Activated naive CD4-positive, alpha-beta T cell treated with anti-CD3 and anti-CD28 coated beads, Interleukin-2, amount 50 U/mL, for 24 hours (primary cell): Measurements from ENCODE around the gene GUCY2C.
"Not testable (repeated sequence)": the region's sequence is repeated elsewhere in the genome, so short reads cannot be mapped to it uniquely, and the experiment has no call there.

ENCODE experiments used
- H3K27ac Mint-ChIP-seq: one replicate; pipeline ENCODE4 v1.8.0; 2021; ENCODE audit warnings: mild to moderate bottlenecking, mixed read lengths
- H3K27me3 Mint-ChIP-seq: one replicate; pipeline ENCODE4 v1.8.0; 2021; ENCODE audit warnings: mixed read lengths
- H3K36me3 Mint-ChIP-seq: one replicate; pipeline ENCODE4 v1.8.0; 2021; ENCODE audit warnings: mixed read lengths
- H3K4me1 Mint-ChIP-seq: one replicate; pipeline ENCODE4 v1.8.0; 2021; ENCODE audit warnings: mixed read lengths
- H3K4me3 Mint-ChIP-seq: one replicate; pipeline ENCODE4 v1.8.0; 2021; ENCODE audit warnings: mild to moderate bottlenecking, mixed read lengths
- H3K9me3 Mint-ChIP-seq: one replicate; pipeline ENCODE4 v1.8.0; 2021; ENCODE audit warnings: mixed read lengths

Gene GUCY2C

GRCh38 chr12:14696265-14696741, at the start of gene GUCY2C:
TSS of gene GUCY2C (minus strand) at chr12:14696599. CDS start at chr12:14696448, 151 bp downstream.
- H3K9me3 Mint-ChIP-seq, result no peaks in the 10 kb centered on the region
- peak within 1 kb of the TSS; percentile 36 for H3K27ac Mint-ChIP-seq
- peaks cover 8% of the 10 kb centered on the region for H3K27me3 Mint-ChIP-seq
- H3K36me3 Mint-ChIP-seq, result no peaks in the 10 kb centered on the region
- no peaks in the 10 kb centered on the region for H3K4me1 Mint-ChIP-seq
- H3K4me3 Mint-ChIP-seq, result no peak within 1 kb of the TSS

- Mint-ChIP-seq H3K9me3 (peaks cover 13% of the 10 kb centered on the region), H3K27ac (no peak overlapping the region), H3K36me3 (peaks cover 34% of the 10 kb centered on the region), H3K4me3 (no peak overlapping the region), H3K27me3 (no peaks in the 10 kb centered on the region), H3K4me1 (peaks cover 17% of the 10 kb centered on the region)
These were observed 46.7 kb upstream of the GUCY2C start for GRCh38 chr12:14743061-14743460.

GRCh38 chr12:14741942-14742341, 45.5 kb upstream of the GUCY2C start:
- peaks cover 28% of the 10 kb centered on the region for H3K36me3 Mint-ChIP-seq
- H3K4me3 Mint-ChIP-seq, result no peak overlapping the region
- peaks cover 9% of the 10 kb centered on the region for H3K9me3 Mint-ChIP-seq
- no peak overlapping the region for H3K27ac Mint-ChIP-seq
- peaks cover 13% of the 10 kb centered on the region for H3K4me1 Mint-ChIP-seq
- no peaks in the 10 kb centered on the region for H3K27me3 Mint-ChIP-seq

- peaks cover 9% of the 10 kb centered on the region for H3K9me3 Mint-ChIP-seq
- H3K4me1 Mint-ChIP-seq, result peaks cover 13% of the 10 kb centered on the region
- H3K4me3 Mint-ChIP-seq, result no peak overlapping the region
- H3K27me3 Mint-ChIP-seq, result no peaks in the 10 kb centered on the region
- peaks cover 24% of the 10 kb centered on the region for H3K36me3 Mint-ChIP-seq
- no peak overlapping the region for H3K27ac Mint-ChIP-seq
These were observed 44.8 kb upstream of the GUCY2C start for GRCh38 chr12:14741153-14741552.

GRCh38 chr12:14736441-14736840, 40.0 kb upstream of the GUCY2C start:
- H3K4me1 Mint-ChIP-seq, H3K27ac Mint-ChIP-seq, H3K36me3 Mint-ChIP-seq, H3K9me3 Mint-ChIP-seq, H3K4me3 Mint-ChIP-seq, H3K27me3 Mint-ChIP-seq: not testable (repeated sequence)

GRCh38 chr12:14731821-14732220, 35.4 kb upstream of the GUCY2C start:
- no peak overlapping the region for H3K27ac Mint-ChIP-seq
- H3K27me3 Mint-ChIP-seq, result peaks cover 10% of the 10 kb centered on the region
- peaks cover 13% of the 10 kb centered on the region for H3K9me3 Mint-ChIP-seq
- H3K4me1 Mint-ChIP-seq, result no peaks in the 10 kb centered on the region
- no peak overlapping the region for H3K4me3 Mint-ChIP-seq
- peaks cover 8% of the 10 kb centered on the region for H3K36me3 Mint-ChIP-seq

GRCh38 chr12:14729586-14729985, 33.2 kb upstream of the GUCY2C start:
- no peak overlapping the region for H3K4me3 Mint-ChIP-seq
- peaks cover 8% of the 10 kb centered on the region for H3K36me3 Mint-ChIP-seq
- no peaks in the 10 kb centered on the region for H3K4me1 Mint-ChIP-seq
- H3K27ac Mint-ChIP-seq, result no peak overlapping the region
- H3K27me3 Mint-ChIP-seq, result peaks cover 10% of the 10 kb centered on the region
- H3K9me3 Mint-ChIP-seq, result peaks cover 18% of the 10 kb centered on the region

GRCh38 chr12:14723763-14724162, 27.4 kb upstream of the GUCY2C start:
- Mint-ChIP-seq H3K9me3 (peaks cover 5% of the 10 kb centered on the region), H3K36me3 (no peaks in the 10 kb centered on the region), H3K27ac (no peak overlapping the region), H3K27me3 (no peaks in the 10 kb centered on the region), H3K4me3 (no peak overlapping the region), H3K4me1 (no peaks in the 10 kb centered on the region)

GRCh38 chr12:14716848-14717444, 20.5 kb upstream of the GUCY2C start:
- peaks cover 2% of the 10 kb centered on the region for H3K27me3 Mint-ChIP-seq
- H3K27ac Mint-ChIP-seq, result no peak overlapping the region
- H3K4me1 Mint-ChIP-seq, result no peaks in the 10 kb centered on the region
- H3K36me3 Mint-ChIP-seq, result no peaks in the 10 kb centered on the region
- no peaks in the 10 kb centered on the region for H3K9me3 Mint-ChIP-seq
- no peak overlapping the region for H3K4me3 Mint-ChIP-seq

GRCh38 chr12:14714437-14714836, 18.0 kb upstream of the GUCY2C start:
- Mint-ChIP-seq H3K27me3 (peaks cover 4% of the 10 kb centered on the region), H3K4me3 (no peak overlapping the region), H3K4me1 (no peaks in the 10 kb centered on the region)

GRCh38 chr12:14710632-14711320, 14.4 kb upstream of the GUCY2C start:
- no peaks in the 10 kb centered on the region for H3K4me1 Mint-ChIP-seq
- H3K36me3 Mint-ChIP-seq, result no peaks in the 10 kb centered on the region
- no peak overlapping the region for H3K27ac Mint-ChIP-seq
- no peaks in the 10 kb centered on the region for H3K9me3 Mint-ChIP-seq
- no peak overlapping the region for H3K4me3 Mint-ChIP-seq
- peaks cover 11% of the 10 kb centered on the region for H3K27me3 Mint-ChIP-seq

More at GRCh38 chr12:14714437-14714836, 18.0 kb upstream of the GUCY2C start:
- Mint-ChIP-seq H3K27ac (no peak overlapping the region), H3K9me3 (no peaks in the 10 kb centered on the region), H3K36me3 (no peaks in the 10 kb centered on the region)

GRCh38 chr12:14701809-14702568, 5.6 kb upstream of the GUCY2C start:
- no peaks in the 10 kb centered on the region for H3K36me3 Mint-ChIP-seq
- no peaks in the 10 kb centered on the region for H3K4me1 Mint-ChIP-seq
- no peaks in the 10 kb centered on the region for H3K27me3 Mint-ChIP-seq
- no peaks in the 10 kb centered on the region for H3K9me3 Mint-ChIP-seq
- no peak overlapping the region for H3K27ac Mint-ChIP-seq
- H3K4me3 Mint-ChIP-seq, result no peak overlapping the region

GRCh38 chr12:14700935-14701334, 4.5 kb upstream of the GUCY2C start:
- H3K9me3 Mint-ChIP-seq, result no peaks in the 10 kb centered on the region
- no peaks in the 10 kb centered on the region for H3K27me3 Mint-ChIP-seq
- no peaks in the 10 kb centered on the region for H3K4me1 Mint-ChIP-seq
- H3K27ac Mint-ChIP-seq, result no peak overlapping the region
- no peak overlapping the region for H3K4me3 Mint-ChIP-seq
- H3K36me3 Mint-ChIP-seq, result no peaks in the 10 kb centered on the region

- no peaks in the 10 kb centered on the region for H3K36me3 Mint-ChIP-seq
- no peak overlapping the region for H3K27ac Mint-ChIP-seq
- no peak overlapping the region for H3K4me3 Mint-ChIP-seq
- H3K9me3 Mint-ChIP-seq, result no peaks in the 10 kb centered on the region
- no peaks in the 10 kb centered on the region for H3K27me3 Mint-ChIP-seq
- H3K4me1 Mint-ChIP-seq, result no peaks in the 10 kb centered on the region
These were observed 3.5 kb upstream of the GUCY2C start for GRCh38 chr12:14699923-14700322.

GRCh38 chr12:14698555-14698954, 2.2 kb upstream of the GUCY2C start:
- Mint-ChIP-seq H3K9me3 (no peaks in the 10 kb centered on the region), H3K36me3 (no peaks in the 10 kb centered on the region), H3K4me1 (no peaks in the 10 kb centered on the region), H3K27ac (no peak overlapping the region), H3K4me3 (no peak overlapping the region), H3K27me3 (peaks cover 3% of the 10 kb centered on the region)

- H3K27me3 Mint-ChIP-seq, result peaks cover 8% of the 10 kb centered on the region
- no peaks in the 10 kb centered on the region for H3K36me3 Mint-ChIP-seq
- H3K27ac Mint-ChIP-seq, result no peak overlapping the region
- H3K4me3 Mint-ChIP-seq, result no peak overlapping the region
- no peaks in the 10 kb centered on the region for H3K4me1 Mint-ChIP-seq
- H3K9me3 Mint-ChIP-seq, result no peaks in the 10 kb centered on the region
These were observed 671 bp downstream of the GUCY2C start for GRCh38 chr12:14695715-14696141.
